OCI-LY7 (cell line): ENCODE results near the gene C16orf74.

Experiments
- CTCF ChIP-seq: fragments of 200-600 bp; sonication (generic); conservative IDR thresholded peaks from 2 replicates; pipeline ENCODE4 v1.5.1; 2014; ENCODE audit warnings: mild to moderate bottlenecking, antibody characterized with exemption, low read length, moderate library complexity, mixed read lengths
- EZH2phosphoT487 ChIP-seq: fragments of 200-600 bp; sonication (generic); IDR thresholded peaks from 2 replicates; pipeline ENCODE4 v1.6.1; 2018; ENCODE audit warnings: low read depth, borderline replicate concordance, mild to moderate bottlenecking, mixed run types, antibody characterized with exemption, low read length, moderate library complexity, mixed read lengths

- TF ChIP-seq CTCF: no peak
- TF ChIP-seq EZH2phosphoT487: no peak
These were observed 74.4 kb downstream of the C16orf74 start for GRCh38 chr16:85676466-85676865.
